Upper lobe of left lung (tissue), 4 donors: Measurements from ENCODE around the gene LSM5.

Source experiments
- POLR2A ChIP-seq, 4 donors: fragments of 450-650 bp; IDR thresholded peaks; one replicate each; pipeline ENCODE4 v1.5.1; 2016 to 2017; ENCODE audit warnings: antibody characterized with exemption in 4 of 4, mild to moderate bottlenecking in 2 of 4
- TF ChIP-seq, protein P1 (sequence below), 6 experiments: fragments of 450-650 bp in 4 of 6; fragments of 200-600 bp in 2 of 6; sonication (generic) in 2 of 6; IDR thresholded peaks; one replicate each; pipeline ENCODE4 v1.5.1; 2016 to 2019; ENCODE audit warnings: antibody characterized with exemption in 6 of 6

- TF ChIP-seq, protein P1, sequence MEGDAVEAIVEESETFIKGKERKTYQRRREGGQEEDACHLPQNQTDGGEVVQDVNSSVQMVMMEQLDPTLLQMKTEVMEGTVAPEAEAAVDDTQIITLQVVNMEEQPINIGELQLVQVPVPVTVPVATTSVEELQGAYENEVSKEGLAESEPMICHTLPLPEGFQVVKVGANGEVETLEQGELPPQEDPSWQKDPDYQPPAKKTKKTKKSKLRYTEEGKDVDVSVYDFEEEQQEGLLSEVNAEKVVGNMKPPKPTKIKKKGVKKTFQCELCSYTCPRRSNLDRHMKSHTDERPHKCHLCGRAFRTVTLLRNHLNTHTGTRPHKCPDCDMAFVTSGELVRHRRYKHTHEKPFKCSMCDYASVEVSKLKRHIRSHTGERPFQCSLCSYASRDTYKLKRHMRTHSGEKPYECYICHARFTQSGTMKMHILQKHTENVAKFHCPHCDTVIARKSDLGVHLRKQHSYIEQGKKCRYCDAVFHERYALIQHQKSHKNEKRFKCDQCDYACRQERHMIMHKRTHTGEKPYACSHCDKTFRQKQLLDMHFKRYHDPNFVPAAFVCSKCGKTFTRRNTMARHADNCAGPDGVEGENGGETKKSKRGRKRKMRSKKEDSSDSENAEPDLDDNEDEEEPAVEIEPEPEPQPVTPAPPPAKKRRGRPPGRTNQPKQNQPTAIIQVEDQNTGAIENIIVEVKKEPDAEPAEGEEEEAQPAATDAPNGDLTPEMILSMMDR (IDR thresholded peaks at IDR 0.05), result no peak
- TF ChIP-seq POLR2A (IDR thresholded peaks at IDR 0.05), result no peak
Measured at GRCh38 chr7:32481921-32482320, 8.3 kb downstream of the LSM5 start.
